ENCODE results near the gene ABI3BP.
A peak's percentile ranks its signal among the peaks of the same experiment; 100 is the strongest.

ABI3BP gene

GRCh38 chr3:100873611-100874010 is 119.6 kb downstream of the ABI3BP start:
- TF ChIP-seq, protein P1, sequence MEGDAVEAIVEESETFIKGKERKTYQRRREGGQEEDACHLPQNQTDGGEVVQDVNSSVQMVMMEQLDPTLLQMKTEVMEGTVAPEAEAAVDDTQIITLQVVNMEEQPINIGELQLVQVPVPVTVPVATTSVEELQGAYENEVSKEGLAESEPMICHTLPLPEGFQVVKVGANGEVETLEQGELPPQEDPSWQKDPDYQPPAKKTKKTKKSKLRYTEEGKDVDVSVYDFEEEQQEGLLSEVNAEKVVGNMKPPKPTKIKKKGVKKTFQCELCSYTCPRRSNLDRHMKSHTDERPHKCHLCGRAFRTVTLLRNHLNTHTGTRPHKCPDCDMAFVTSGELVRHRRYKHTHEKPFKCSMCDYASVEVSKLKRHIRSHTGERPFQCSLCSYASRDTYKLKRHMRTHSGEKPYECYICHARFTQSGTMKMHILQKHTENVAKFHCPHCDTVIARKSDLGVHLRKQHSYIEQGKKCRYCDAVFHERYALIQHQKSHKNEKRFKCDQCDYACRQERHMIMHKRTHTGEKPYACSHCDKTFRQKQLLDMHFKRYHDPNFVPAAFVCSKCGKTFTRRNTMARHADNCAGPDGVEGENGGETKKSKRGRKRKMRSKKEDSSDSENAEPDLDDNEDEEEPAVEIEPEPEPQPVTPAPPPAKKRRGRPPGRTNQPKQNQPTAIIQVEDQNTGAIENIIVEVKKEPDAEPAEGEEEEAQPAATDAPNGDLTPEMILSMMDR (conservative IDR thresholded peaks at IDR 0.05; ENCODE audit: control insufficient read depth, insufficient read depth, low read depth, low read length), result no peak
- H3K4me3 ChIP-seq (ENCODE audit: control insufficient read depth, low read depth, low read length), result no peak overlapping the region
- no peak for DNase-seq (ENCODE audit: low read depth)

- DNase-seq (ENCODE audit: low read depth), result peak; percentile 38
- TF ChIP-seq, protein P1 (conservative IDR thresholded peaks at IDR 0.05; ENCODE audit: control insufficient read depth, insufficient read depth, low read depth, low read length), result no peak
- H3K4me3 ChIP-seq (ENCODE audit: control insufficient read depth, low read depth, low read length), result no peak overlapping the region
Observed at GRCh38 chr3:100871306-100871705, 121.9 kb downstream of the ABI3BP start.

DNA sequence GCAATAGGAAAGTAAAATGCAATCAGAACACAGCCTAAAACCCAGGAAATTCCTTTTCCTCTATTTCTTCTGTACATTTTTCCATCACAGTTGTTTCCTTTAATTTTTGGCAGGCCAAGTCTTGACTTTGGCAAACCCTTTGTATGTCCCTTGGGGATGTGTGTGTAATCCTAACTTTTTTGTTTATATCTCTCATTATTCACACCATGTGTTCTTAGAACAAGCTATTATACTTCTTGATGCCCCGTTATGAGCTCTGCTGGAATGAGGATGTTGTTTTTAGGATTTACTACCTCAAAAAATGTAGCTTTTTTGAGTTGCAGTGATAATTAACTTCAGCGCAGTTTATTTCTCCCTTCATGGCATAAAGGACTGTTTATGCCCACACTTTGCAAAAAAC is 123.4 kb downstream of the ABI3BP start:
- TF ChIP-seq, protein P1 (conservative IDR thresholded peaks at IDR 0.05; ENCODE audit: control insufficient read depth, insufficient read depth, low read depth, low read length), result no peak
- peak; percentile 94 for DNase-seq (ENCODE audit: low read depth)
- H3K4me3 ChIP-seq (ENCODE audit: control insufficient read depth, low read depth, low read length), result no peak overlapping the region

DNA sequence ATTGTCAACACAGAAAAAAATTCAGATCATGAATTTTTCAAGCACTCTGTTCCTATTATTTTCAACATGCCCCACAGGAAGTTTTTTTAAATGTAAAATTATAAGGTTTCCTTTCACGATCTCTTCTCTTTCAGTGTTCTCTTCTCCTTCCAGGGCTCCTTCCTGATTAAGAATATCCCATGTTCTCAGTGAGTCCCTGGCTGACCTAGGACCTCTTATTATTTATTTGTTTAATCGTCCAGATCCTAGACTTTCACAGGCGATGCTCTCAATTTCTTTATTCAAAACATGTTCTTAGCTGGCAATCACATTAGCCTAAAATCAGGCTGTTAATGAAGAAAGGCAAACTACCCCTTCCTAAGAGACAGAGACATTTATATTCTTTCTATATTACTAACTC is 124.3 kb downstream of the ABI3BP start:
- no peak for DNase-seq (ENCODE audit: low read depth)
- TF ChIP-seq, protein P1 (conservative IDR thresholded peaks at IDR 0.05; ENCODE audit: control insufficient read depth, insufficient read depth, low read depth, low read length), result no peak
- H3K4me3 ChIP-seq (ENCODE audit: control insufficient read depth, low read depth, low read length), result no peak overlapping the region

- TF ChIP-seq, protein P1 (conservative IDR thresholded peaks at IDR 0.05; ENCODE audit: control insufficient read depth, insufficient read depth, low read depth, low read length), result no peak
- DNase-seq (ENCODE audit: low read depth), result no peak
Observed at GRCh38 chr3:100868096-100868495, 125.1 kb downstream of the ABI3BP start.

GRCh38 chr3:100865442-100865841 is 127.8 kb downstream of the ABI3BP start:
- no peak overlapping the region for H3K4me3 ChIP-seq (ENCODE audit: control insufficient read depth, low read depth, low read length)
- TF ChIP-seq, protein P1 (conservative IDR thresholded peaks at IDR 0.05; ENCODE audit: control insufficient read depth, insufficient read depth, low read depth, low read length), result no peak
- peak; percentile 57 for DNase-seq (ENCODE audit: low read depth)

More at GRCh38 chr3:100868096-100868495, 125.1 kb downstream of the ABI3BP start:
- no peak overlapping the region for H3K4me3 ChIP-seq (ENCODE audit: control insufficient read depth, low read depth, low read length)
